ENCODE measurements around the gene ZNF286A.
"Not testable (repeated sequence)": the region's sequence is repeated elsewhere in the genome, so short reads cannot be mapped to it uniquely, and the experiment has no call there.

DNA sequence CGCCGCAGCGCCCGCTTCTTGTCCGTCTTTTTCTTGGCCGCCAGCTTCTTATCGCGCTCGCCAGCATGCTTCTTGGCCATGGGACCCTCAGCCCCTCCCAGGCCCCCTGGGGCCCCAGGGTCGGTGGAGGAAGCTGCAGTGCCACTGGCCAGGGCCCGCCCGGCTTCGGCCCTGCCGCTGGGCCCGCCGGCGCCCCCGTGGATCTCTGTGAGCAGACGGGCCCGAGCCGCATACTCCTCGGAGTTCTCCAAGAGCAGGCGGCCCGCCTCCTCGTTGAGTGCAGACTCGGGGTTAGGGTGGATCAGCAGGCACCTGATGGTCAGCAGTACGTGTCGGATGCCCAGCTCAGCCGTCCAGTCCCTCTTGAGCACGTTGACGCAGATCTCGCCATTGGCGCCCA, 4.7 kb downstream of the ZNF286A start:
- TF ChIP-seq, protein P1, sequence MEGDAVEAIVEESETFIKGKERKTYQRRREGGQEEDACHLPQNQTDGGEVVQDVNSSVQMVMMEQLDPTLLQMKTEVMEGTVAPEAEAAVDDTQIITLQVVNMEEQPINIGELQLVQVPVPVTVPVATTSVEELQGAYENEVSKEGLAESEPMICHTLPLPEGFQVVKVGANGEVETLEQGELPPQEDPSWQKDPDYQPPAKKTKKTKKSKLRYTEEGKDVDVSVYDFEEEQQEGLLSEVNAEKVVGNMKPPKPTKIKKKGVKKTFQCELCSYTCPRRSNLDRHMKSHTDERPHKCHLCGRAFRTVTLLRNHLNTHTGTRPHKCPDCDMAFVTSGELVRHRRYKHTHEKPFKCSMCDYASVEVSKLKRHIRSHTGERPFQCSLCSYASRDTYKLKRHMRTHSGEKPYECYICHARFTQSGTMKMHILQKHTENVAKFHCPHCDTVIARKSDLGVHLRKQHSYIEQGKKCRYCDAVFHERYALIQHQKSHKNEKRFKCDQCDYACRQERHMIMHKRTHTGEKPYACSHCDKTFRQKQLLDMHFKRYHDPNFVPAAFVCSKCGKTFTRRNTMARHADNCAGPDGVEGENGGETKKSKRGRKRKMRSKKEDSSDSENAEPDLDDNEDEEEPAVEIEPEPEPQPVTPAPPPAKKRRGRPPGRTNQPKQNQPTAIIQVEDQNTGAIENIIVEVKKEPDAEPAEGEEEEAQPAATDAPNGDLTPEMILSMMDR (IDR thresholded peaks at IDR 0.05) = not testable (repeated sequence)
- TF ChIP-seq POLR2A, EP300, POLR2AphosphoS5 (IDR thresholded peaks at IDR 0.05): not testable (repeated sequence)
